Neural cell (in vitro differentiated cells): Measurements from ENCODE around the gene WDR11. TPM values are rescaled to one million over a fixed set of nuclear protein-coding genes. Genes with fewer than 3 reads are reported as not detected.

Source experiments
- H2AFZ ChIP-seq: fragments of 200-600, 300-800 bp; sonication (generic), shearing (Covaris generic); 2 replicates; pipeline ENCODE4 v1.6.0; 2014; ENCODE audit warnings: low read depth, mild to moderate bottlenecking, antibody characterized with exemption, low read length, moderate library complexity
- H3F3A ChIP-seq: fragments of 200-600 bp; shearing (Covaris generic); 2 replicates; pipeline ENCODE4 v1.6.1; 2016; ENCODE audit warnings: mild to moderate bottlenecking, moderate library complexity, mixed read lengths, antibody characterized with exemption, low read length; ENCODE audit not compliant: insufficient read depth, poor library complexity, severe bottlenecking
- H3K27ac ChIP-seq: fragments of 200-600, 300-800 bp; sonication (generic), shearing (Covaris generic); 2 replicates; pipeline ENCODE4 v1.5.1; 2014; ENCODE audit warnings: mild to moderate bottlenecking, low read length, moderate library complexity
- H3K27me3 ChIP-seq: fragments of 300-800, 200-600 bp; sonication (generic), shearing (Covaris generic); 2 replicates; pipeline ENCODE4 v1.6.0; 2014; ENCODE audit warnings: mild to moderate bottlenecking, low read depth, low read length, moderate library complexity; ENCODE audit not compliant: insufficient read depth
- H3K36me3 ChIP-seq: fragments of 300-800, 200-600 bp; sonication (generic), shearing (Covaris generic); 2 replicates; pipeline ENCODE4 v1.5.1; 2014; ENCODE audit warnings: mild to moderate bottlenecking, antibody characterized with exemption, low read length, moderate library complexity; ENCODE audit not compliant: insufficient read depth
- H3K4me2 ChIP-seq: fragments of 300-800, 200-600 bp; sonication (generic), shearing (Covaris generic); 2 replicates; pipeline ENCODE4 v1.6.0; 2014; ENCODE audit warnings: mild to moderate bottlenecking, low read length
- H3K4me3 ChIP-seq: fragments of 300-800, 200-600 bp; sonication (generic), shearing (Covaris generic); 2 replicates; pipeline ENCODE4 v1.5.1; 2014; ENCODE audit warnings: mild to moderate bottlenecking, low read length, moderate library complexity
- H3K79me2 ChIP-seq: fragments of 200-600 bp; shearing (Covaris generic); replicated peaks from 2 replicates; pipeline ENCODE4 v1.6.0; 2014; ENCODE audit warnings: mild to moderate bottlenecking, low read length, moderate library complexity; ENCODE audit not compliant: insufficient read depth
- H3K9ac ChIP-seq: fragments of 300-800, 200-600 bp; sonication (generic), shearing (Covaris generic); 2 replicates; pipeline ENCODE4 v1.6.1; 2016; ENCODE audit warnings: mild to moderate bottlenecking, low read length, mixed read lengths
- H3K9me2 ChIP-seq: fragments of 200-600 bp; shearing (Covaris generic); 2 replicates; pipeline ENCODE4 v1.6.1; 2016; ENCODE audit warnings: mild to moderate bottlenecking, low read length, mixed read lengths; ENCODE audit not compliant: insufficient read depth
- H3K9me3 ChIP-seq: fragments of 200-600, 300-800 bp; sonication (generic), shearing (Covaris generic); 2 replicates; pipeline ENCODE4 v1.6.1; 2016; ENCODE audit warnings: mild to moderate bottlenecking, mixed run types, low read length, moderate library complexity, mixed read lengths
- H4K20me1 ChIP-seq: fragments of 200-600 bp; shearing (Covaris generic); 2 replicates; pipeline ENCODE4 v1.6.1; 2016; ENCODE audit warnings: mild to moderate bottlenecking, mixed run types; ENCODE audit not compliant: insufficient read depth
- CTCF ChIP-seq: fragments of 450-650 bp; IDR thresholded peaks from 2 replicates; pipeline ENCODE4 v1.5.1; 2014; ENCODE audit warnings: antibody characterized with exemption, mild to moderate bottlenecking, moderate library complexity; ENCODE audit not compliant: poor library complexity, severe bottlenecking
- EP300 ChIP-seq: fragments of 450-650 bp; conservative IDR thresholded peaks from 2 replicates; pipeline ENCODE4 v1.6.1; 2014; ENCODE audit warnings: antibody characterized with exemption, mild to moderate bottlenecking, moderate library complexity; ENCODE audit not compliant: poor library complexity, severe bottlenecking
- EZH2 ChIP-seq: fragments of 200-600, 300-800 bp; shearing (Covaris generic), sonication (generic); IDR thresholded peaks from 2 replicates; pipeline ENCODE4 v1.6.1; 2014; ENCODE audit warnings: antibody characterized with exemption, low read length, borderline replicate concordance, mild to moderate bottlenecking; ENCODE audit not compliant: insufficient read depth, poor library complexity, severe bottlenecking
- MXI1 ChIP-seq: fragments of 450-650 bp; conservative IDR thresholded peaks from 2 replicates; pipeline ENCODE4 v1.6.1; 2014; ENCODE audit warnings: antibody characterized with exemption, mild to moderate bottlenecking; ENCODE audit not compliant: poor library complexity, severe bottlenecking
- POLR2AphosphoS5 ChIP-seq: IDR thresholded peaks from 2 replicates; pipeline ENCODE4 v1.6.1; 2012
- RAD21 ChIP-seq: fragments of 450-650 bp; conservative IDR thresholded peaks from 2 replicates; pipeline ENCODE4 v1.6.1; 2014; ENCODE audit warnings: antibody characterized with exemption, mild to moderate bottlenecking, moderate library complexity
- SMC3 ChIP-seq: fragments of 450-650 bp; conservative IDR thresholded peaks from 2 replicates; pipeline ENCODE4 v1.6.1; 2014; ENCODE audit warnings: antibody characterized with exemption, mild to moderate bottlenecking, moderate library complexity; ENCODE audit not compliant: poor library complexity
- TAF1 ChIP-seq: IDR thresholded peaks from 2 replicates; pipeline ENCODE4 v1.6.1; 2012; ENCODE audit warnings: low read depth
- polyA minus RNA-seq: library from RNA; depleted of rRNA, polyadenylated mRNA; stranded (reverse); fragments of >200 nt; gene quantifications from 2 replicates; pipeline ENCODE4 v1.2.3, GENCODE V29; 2014
- polyA plus RNA-seq: library from polyadenylated mRNA; depleted of rRNA; stranded (reverse); fragments of >200 nt; gene quantifications from 2 replicates; pipeline ENCODE4 v1.2.3, GENCODE V29; 2014
- TF ChIP-seq, protein P1 (sequence below): IDR thresholded peaks from 2 replicates; pipeline ENCODE4 v1.6.1; 2012; ENCODE audit warnings: borderline replicate concordance

Gene WDR11, protein sequence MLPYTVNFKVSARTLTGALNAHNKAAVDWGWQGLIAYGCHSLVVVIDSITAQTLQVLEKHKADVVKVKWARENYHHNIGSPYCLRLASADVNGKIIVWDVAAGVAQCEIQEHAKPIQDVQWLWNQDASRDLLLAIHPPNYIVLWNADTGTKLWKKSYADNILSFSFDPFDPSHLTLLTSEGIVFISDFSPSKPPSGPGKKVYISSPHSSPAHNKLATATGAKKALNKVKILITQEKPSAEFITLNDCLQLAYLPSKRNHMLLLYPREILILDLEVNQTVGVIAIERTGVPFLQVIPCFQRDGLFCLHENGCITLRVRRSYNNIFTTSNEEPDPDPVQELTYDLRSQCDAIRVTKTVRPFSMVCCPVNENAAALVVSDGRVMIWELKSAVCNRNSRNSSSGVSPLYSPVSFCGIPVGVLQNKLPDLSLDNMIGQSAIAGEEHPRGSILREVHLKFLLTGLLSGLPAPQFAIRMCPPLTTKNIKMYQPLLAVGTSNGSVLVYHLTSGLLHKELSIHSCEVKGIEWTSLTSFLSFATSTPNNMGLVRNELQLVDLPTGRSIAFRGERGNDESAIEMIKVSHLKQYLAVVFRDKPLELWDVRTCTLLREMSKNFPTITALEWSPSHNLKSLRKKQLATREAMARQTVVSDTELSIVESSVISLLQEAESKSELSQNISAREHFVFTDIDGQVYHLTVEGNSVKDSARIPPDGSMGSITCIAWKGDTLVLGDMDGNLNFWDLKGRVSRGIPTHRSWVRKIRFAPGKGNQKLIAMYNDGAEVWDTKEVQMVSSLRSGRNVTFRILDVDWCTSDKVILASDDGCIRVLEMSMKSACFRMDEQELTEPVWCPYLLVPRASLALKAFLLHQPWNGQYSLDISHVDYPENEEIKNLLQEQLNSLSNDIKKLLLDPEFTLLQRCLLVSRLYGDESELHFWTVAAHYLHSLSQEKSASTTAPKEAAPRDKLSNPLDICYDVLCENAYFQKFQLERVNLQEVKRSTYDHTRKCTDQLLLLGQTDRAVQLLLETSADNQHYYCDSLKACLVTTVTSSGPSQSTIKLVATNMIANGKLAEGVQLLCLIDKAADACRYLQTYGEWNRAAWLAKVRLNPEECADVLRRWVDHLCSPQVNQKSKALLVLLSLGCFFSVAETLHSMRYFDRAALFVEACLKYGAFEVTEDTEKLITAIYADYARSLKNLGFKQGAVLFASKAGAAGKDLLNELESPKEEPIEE
- polyA plus RNA-seq = 160 and 173 TPM in 2 replicates
- polyA minus RNA-seq = 113 and 115 TPM in 2 replicates

- Histone ChIP-seq H3K9me2 (no peaks in the 10 kb centered on the region), H3K79me2 (peaks cover 20% of the 10 kb centered on the region), H3K4me3 (peak within 1 kb of the TSS; percentile 75), H3K27me3 (no peaks in the 10 kb centered on the region), H3K36me3 (peaks cover 6% of the 10 kb centered on the region), H2AFZ (peak within 1 kb of the TSS; percentile 61), H3F3A (no peaks in the 10 kb centered on the region), H4K20me1 (no peaks in the 10 kb centered on the region), H3K9me3 (no peaks in the 10 kb centered on the region), H3K4me2 (peak within 1 kb of the TSS; percentile 71), H3K9ac (peak within 1 kb of the TSS; percentile 71), H3K27ac (peak within 1 kb of the TSS; percentile 45)
- TF ChIP-seq POLR2AphosphoS5 = peak; percentile 71
- peak; percentile 67 for TF ChIP-seq SMC3
- TF ChIP-seq EP300 = peak; percentile 44
- TF ChIP-seq EZH2 = no peak
- TF ChIP-seq CTCF = peak; percentile 11
- TF ChIP-seq MXI1 = peak; percentile 54
- TF ChIP-seq, protein P1, sequence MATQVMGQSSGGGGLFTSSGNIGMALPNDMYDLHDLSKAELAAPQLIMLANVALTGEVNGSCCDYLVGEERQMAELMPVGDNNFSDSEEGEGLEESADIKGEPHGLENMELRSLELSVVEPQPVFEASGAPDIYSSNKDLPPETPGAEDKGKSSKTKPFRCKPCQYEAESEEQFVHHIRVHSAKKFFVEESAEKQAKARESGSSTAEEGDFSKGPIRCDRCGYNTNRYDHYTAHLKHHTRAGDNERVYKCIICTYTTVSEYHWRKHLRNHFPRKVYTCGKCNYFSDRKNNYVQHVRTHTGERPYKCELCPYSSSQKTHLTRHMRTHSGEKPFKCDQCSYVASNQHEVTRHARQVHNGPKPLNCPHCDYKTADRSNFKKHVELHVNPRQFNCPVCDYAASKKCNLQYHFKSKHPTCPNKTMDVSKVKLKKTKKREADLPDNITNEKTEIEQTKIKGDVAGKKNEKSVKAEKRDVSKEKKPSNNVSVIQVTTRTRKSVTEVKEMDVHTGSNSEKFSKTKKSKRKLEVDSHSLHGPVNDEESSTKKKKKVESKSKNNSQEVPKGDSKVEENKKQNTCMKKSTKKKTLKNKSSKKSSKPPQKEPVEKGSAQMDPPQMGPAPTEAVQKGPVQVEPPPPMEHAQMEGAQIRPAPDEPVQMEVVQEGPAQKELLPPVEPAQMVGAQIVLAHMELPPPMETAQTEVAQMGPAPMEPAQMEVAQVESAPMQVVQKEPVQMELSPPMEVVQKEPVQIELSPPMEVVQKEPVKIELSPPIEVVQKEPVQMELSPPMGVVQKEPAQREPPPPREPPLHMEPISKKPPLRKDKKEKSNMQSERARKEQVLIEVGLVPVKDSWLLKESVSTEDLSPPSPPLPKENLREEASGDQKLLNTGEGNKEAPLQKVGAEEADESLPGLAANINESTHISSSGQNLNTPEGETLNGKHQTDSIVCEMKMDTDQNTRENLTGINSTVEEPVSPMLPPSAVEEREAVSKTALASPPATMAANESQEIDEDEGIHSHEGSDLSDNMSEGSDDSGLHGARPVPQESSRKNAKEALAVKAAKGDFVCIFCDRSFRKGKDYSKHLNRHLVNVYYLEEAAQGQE = no peak
- TF ChIP-seq RAD21 = peak; percentile 61
- TF ChIP-seq TAF1 = peak; percentile 75
Measured at GRCh38 chr10:120850911-120851865, at the start of gene WDR11. TSS of gene WDR11 (plus strand) at chr10:120851362. CDS start at chr10:120851421, 59 bp downstream.
